Ishikawa (cell line): ENCODE results near the gene RRAGD.

Experiments used
- MAX ChIP-seq: IDR thresholded peaks from 2 replicates; pipeline ENCODE4 v1.6.1; 2012
- REST ChIP-seq: IDR thresholded peaks from 2 replicates; pipeline ENCODE4 v1.6.1; 2012; ENCODE audit warnings: low read depth, mild to moderate bottlenecking
- YY1 ChIP-seq: IDR thresholded peaks from 2 replicates; pipeline ENCODE4 v1.6.1; 2012; ENCODE audit warnings: low read depth

DNA sequence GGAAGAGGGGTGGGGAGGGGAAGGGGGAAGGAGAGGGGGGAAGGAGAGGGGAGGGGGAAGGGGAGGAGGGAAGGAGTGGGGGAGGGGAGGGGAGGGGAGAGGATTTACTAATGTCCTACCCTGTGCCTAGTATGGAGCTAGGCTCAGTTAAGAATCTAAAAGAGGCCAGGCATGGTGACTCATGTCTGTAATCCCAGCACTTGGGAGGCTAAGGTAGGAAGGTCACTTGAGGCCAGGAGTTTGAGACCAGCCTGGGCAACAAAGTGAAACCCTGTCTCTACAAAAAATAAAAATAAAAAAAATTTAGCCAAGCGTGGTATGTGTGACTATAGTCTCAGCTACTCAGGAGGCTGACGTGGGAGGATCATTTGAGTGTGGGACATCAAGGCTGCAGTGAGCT lies 72.5 kb downstream of the RRAGD start:
- no peak for TF ChIP-seq REST
- TF ChIP-seq MAX: no peak
- no peak for TF ChIP-seq YY1
